Breast epithelium (tissue), 3 donors: ENCODE measurements around the gene ZNF674.

Experiments
- CTCF ChIP-seq, 3 donors: fragments of 450-650 bp; IDR thresholded peaks; one replicate each; pipeline ENCODE4 v1.5.1; 2016 to 2017; ENCODE audit warnings: antibody characterized with exemption in 3 of 3, mild to moderate bottlenecking in 3 of 3, moderate library complexity in 3 of 3
- POLR2A ChIP-seq: fragments of 450-650 bp; IDR thresholded peaks from one replicate; pipeline ENCODE4 v1.6.1; 2016; ENCODE audit warnings: antibody characterized with exemption, mild to moderate bottlenecking, moderate library complexity
- POLR2AphosphoS5 ChIP-seq, 3 donors: sonication (generic); formaldehyde crosslinking; IDR thresholded peaks; one replicate each; pipeline ENCODE4 v1.6.1; 2017; ENCODE audit warnings: antibody characterized with exemption in 3 of 3

GRCh38 chrX:46582325-46582724 is 37.1 kb upstream of the ZNF674 start:
- TF ChIP-seq POLR2A (no peak), CTCF (IDR thresholded peaks at IDR 0.05) (no peak), POLR2AphosphoS5 (IDR thresholded peaks at IDR 0.05) (no peak)
